ENCODE data around the gene WDR4.

Gene WDR4

DNA sequence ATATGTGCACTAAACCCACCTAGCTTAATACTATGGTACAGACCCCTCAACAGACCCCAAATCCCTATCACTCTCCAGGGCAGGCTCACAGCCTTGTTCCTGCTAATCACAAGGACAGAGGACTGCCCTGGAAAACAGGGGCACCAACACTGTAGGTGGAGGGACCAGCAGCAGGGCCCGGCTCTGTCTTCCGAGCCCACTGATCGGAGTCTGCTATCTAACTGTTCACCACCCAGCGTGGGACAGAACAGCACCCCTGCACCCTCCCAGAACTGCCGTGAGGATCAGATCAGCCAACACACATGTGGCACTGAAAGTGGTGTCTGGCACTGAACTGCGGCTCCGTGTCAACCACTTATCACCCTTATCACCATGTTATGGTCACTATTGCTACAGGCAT is 6.2 kb downstream of the WDR4 start:
- no peak for DNase-seq

DNA sequence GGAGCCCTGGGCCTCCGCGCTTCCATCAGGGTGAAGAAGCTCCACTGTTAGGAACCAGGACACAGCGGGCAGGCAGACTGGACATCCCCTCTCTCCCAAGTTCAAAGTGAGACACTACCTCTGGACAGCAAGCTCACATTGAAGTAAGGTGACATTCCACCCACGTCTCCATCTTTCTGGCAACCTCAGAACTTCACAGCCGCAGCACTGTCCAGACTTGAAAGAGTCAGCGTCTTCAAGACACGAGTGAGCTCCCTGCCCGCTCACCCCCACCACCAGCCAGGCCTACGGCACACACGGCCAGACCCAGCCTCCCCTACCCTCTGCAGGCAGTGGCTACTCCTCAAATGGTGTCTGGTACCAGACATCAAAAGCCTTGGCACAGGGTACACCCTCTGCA is 11.1 kb downstream of the WDR4 start:
- DNase-seq: no peak

DNA sequence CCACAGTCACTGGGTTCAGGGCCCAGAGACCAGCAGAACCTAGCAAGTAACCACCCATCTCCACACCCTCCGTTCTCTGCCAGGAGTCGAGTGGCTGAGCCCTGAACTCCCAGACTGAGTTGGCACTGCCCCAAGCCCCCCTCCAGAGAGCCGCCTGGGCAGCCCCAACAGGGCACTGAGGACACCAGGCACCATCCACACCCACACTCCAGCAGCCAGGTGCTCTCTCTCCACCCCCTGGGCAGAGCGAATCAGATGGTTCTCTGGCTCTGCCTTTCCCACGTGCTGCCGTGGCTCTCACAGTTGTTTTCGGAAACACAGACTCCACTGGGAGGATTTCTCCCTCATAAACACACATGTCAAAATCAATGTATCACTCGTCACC is 13.6 kb downstream of the WDR4 start:
- no peak for DNase-seq

DNA sequence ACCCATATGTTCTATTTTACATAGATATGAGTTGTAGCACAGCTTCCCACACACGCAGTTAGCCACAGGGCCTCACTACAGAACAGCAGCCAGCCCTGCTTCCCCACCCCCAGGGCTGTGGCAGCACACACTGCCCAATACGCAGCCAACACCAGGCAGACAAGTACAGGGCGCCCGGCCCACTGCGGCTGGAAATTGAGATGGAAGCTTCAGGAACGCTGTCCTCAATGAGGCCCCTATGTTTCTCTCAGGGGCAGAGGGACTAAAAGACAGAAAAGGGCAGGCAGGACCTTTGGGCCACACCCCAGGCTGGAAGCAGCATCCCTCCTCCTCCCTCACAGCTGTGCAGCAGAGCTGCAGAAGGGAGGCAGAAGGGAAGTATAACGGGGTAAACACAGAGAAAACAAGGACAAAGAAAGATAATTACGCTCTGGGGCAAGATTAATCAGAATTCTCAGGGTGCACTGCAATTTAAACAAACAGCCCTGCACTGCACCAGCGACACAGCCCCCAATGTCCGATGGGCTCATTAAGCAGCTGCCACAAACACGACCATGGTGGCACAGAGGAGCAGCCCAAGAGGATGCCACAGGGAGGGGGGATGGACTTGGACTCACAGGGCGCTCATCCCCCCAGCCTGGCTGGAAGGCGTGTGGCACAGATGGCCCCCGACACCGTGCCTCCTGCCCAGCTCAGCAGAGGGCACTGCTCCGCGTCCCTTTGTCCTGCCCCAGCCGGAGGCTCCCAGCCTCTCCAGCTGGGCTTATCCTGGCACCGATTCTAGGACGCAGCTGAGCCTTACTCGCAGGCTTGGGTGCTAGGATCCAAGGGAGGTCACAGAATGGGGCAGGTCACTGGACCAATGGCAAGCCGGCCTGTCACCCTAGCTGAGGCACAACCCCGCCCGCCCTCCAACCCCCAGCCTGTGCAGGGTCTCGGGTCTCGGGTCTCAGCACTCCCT is 14.2 kb downstream of the WDR4 start:
- no peak for DNase-seq

DNA sequence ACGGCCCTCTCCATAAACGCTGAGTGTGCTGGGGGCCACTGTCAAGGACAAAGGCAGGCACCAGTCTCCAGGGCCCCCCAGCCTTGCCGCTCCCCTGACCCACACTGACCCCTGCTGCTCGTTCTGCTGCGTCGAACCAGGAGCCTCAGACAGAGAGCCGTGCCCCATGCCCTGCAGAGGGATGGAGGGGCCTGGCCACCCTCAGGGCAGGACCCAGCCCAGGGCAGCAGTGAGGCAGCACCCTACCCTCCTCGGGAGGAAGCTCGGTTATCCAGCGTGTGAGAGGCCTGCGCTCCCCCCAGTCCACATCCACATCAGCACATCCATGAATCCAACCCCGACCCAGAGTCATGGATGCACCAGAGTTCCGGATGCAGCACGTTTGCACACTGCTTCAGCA is 15.1 kb downstream of the WDR4 start:
- no peak for DNase-seq

DNA sequence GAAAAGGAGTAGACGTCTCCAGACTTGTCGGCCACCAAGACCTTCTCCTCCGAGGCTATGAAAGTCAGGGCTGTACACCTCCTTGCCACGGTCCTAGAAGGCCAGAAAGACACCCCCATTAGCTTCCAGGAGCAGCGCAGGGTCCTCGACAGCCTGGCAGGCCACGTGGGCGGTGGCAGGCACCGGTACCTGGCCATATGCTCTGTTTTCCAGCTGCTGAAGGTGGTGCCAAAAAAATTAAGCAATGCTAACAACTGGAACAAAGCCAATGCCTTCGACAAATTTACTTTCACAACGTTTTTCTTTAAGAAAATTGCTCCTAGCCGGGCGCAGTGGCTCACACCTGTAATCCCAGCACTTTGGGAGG is 15.9 kb downstream of the WDR4 start:
- DNase-seq: no peak

DNA sequence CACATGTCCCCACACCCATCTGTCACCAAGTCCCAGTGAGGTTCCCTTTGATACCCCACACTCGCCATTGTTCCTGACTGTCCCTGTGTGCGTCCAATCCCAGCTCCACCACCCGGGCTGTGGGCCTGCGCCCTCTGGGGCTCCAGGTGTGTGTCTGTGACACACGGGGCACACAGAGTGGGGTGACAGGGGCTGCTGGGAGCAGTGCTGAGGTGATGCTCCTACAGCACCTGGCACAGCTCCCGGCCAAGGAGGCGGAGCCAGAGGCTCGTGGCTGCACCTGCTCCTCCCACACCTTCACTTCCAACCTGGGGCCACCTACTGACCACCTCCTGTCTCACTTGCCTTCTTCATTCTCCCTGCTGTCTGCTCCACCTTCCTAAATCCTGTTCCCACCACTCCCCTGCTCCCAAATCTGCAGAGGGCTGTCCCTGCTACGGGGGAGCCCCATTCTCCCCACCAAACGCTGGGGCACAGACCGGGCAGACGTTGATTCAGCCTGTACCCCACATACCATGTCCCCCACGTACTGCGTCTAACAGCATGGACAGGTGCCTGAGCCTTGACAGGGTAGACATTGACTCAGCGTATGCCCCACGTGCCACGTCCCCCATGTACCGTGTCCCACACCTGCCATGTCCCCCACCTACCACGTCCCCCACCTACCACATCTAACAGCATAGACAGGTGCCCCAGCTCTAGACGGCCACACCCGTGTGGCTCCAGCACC is 16.4 kb downstream of the WDR4 start:
- no peak for DNase-seq

DNA sequence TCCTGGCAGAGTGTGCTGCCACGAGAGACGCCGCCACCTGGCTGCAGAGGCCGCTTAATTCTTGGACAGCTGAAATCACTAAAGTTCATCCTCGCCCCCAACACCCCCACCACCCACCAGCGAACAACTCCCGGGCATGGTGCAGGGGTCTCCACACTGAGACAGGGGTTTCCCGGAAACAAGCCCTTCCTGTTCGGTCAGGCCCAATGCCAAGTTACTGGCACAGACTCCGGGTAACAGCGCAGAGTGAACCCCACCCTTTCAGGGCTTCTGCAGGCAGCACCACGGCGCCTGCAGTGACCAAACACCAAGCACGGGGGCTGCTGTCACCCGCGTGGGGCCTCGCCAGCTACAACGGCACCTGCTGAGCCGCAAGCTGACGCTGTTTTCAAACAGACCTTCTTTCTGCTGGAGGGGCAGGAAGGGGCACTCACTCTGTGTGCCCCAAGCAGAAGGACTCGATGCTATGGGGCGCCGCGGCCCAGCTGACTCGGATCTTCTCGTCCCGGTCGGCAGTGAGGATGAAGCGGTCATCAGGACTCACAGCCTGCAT is 17.4 kb downstream of the WDR4 start:
- no peak for DNase-seq

DNA sequence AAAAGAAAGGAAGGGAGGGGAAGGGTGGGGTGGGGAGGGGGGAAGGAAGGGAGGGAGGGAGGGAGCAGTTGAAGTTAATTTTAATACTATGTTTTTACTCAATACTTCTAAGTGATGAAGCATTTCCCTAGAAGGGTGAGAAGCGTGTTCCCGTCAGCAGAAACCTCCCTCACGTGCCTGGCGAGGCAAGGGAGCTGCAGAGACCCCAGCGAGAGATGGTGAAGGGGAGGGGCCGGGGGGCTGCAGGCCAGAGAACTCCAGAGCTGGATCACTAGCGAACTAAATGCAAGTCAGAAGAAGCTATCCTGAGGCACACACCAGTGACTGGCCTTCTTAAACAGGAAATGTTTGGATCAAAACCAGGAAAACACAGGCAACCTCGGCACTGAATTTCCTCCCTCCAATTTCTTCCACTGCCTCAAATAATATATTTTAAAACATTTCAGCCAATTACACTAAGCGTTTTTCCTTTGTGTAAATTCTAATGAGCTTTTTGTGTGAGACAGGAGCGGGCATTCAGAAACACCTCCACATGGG is 18.0 kb downstream of the WDR4 start:
- no peak for DNase-seq

DNA sequence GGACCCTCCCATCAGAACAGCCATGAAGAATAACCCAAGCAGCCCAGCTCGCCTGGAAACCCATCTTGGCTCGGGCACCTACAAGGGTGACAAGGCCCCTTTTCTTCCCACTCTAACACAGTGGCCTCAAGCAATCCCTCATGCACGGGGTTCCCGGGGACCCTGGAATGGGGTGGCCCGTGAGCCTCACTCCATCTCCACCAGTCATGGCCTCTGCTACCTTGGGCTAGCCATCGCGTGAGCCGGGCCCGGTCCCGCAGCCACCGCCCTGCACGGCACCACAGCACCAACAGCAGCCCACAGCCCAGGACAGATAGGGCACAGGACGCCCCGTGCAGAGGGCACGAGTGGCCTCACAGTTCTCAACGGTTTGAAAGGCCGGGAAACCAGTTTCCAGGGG is 19.0 kb downstream of the WDR4 start:
- no peak for DNase-seq

DNA sequence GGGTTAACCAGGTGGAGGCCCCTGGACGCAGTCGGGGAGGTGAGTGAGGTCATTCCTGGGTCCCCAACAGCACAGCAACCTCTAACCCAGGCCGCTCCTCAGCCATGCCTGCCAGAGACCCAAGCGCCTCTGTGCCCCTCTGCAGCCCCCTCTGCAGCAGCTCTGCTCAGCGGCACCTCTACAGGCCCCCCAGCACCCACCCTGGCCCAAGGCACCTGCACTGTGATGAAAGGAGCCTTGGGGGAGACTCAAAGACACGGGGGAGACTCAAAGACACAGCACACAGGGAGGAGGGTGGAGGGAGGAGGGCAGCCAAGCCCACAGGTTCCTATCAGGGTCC is 19.5 kb downstream of the WDR4 start:
- DNase-seq: no peak

DNA sequence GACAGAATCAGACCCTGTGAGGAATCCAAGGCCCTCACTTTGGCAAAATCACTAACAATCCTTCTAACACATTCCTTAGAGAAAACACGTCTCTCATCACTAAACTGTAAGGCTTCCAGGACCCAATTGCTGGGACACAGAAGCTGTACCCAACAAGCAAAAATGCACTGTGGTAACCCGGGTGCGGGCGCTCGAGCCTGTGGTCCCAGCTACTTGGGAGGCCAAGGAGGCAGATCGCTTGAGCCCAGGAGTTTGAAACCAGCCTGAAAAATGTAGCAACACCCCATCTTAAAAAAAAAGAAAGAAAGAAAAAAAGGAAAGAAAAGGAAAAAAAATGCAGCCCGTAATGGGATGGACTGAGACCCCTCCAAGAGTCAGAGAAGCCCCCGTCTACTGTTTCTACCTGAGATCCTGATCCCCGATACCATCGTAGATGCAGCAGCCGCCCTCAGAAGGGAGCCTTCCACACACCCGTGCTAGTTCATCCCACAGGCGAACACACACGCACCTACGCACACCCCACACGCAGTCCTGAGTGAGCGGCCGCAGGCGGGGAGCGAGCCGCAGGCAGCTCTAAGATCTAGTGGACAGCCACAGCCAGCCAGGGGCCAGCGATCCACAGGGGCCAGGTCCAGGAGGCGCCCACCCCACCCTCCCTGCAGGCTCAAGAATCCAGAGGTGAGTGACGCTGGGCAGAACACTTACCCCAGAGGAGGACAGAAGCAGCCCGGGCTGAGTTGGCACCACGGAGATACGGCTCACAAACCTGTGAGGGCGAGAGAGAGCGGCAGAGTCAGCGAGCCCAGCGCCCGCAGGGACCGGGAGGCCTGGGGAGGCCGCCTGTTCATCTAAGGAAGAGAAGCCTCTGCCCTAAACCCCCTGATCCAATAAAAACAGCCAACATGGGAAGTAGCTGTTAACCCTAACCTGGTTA is 20.1 kb downstream of the WDR4 start:
- no peak for DNase-seq

DNA sequence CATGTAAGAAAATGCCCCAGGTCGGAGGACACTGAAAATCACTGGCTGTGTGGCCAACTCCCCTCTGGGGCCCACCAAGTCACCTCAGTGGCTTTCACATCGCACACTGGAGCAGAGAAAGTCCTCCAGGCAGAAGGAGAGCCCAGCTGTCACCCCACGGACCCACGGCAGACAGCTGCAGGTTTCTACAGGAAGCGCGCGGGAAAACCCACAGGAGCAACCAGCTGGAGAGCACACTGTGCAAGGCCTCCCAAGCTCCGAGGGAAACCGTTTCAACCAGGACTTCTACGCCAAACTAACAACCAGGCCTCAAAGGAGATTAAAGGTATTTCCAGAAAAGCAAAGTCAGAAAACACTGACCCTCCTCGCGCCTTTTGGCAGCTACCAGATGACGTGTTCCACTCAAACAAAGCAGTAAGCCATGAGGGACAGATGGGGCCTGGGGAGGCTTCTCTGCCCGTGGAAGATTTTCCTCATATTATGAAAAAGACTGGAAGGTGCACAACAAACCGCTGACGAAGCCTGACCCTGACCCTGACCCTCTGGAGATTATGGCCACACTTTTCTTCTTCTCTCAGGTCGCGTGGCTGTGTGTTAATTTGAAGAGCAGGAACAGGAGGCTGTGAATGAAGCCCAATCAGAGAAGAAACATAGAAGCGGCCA is 21.0 kb downstream of the WDR4 start:
- DNase-seq: no peak

DNA sequence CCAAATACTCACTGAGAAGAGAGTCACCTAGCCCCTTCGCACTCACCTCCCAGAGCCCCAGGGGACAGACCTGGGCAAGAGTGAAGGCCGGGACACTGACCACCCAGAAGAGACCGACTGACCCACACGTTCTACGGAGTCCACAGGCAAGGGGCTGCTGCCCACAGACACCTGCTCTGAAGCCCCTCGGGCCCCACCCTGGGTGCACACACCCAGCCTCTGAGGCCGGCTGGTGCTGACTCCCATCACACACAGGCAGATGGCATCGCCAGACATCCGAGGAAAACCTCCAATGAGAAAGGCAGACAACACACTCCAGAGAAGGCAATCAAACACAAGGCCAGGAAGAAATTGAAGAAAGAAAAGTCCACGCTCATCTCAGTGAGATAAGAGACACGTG is 22.1 kb downstream of the WDR4 start:
- DNase-seq: no peak

DNA sequence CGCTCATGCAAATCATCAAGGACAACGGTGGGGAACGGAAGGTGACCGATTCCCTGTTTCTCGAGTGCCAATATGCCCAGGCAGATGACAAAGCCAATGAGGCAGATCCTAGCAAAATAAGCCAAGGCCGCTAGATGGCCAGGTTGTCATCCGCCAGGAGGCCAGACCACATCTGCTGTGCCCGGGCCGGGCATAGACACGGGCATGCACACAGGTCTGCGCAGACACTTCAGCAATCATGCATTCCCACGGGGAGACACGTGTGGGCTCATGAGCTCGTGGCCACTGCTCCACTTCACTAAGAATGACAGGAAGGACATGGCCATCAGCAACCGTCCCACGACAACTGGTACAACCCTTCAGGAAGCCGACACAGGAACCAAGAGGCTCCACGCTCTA is 23.4 kb downstream of the WDR4 start:
- DNase-seq: no peak

DNA sequence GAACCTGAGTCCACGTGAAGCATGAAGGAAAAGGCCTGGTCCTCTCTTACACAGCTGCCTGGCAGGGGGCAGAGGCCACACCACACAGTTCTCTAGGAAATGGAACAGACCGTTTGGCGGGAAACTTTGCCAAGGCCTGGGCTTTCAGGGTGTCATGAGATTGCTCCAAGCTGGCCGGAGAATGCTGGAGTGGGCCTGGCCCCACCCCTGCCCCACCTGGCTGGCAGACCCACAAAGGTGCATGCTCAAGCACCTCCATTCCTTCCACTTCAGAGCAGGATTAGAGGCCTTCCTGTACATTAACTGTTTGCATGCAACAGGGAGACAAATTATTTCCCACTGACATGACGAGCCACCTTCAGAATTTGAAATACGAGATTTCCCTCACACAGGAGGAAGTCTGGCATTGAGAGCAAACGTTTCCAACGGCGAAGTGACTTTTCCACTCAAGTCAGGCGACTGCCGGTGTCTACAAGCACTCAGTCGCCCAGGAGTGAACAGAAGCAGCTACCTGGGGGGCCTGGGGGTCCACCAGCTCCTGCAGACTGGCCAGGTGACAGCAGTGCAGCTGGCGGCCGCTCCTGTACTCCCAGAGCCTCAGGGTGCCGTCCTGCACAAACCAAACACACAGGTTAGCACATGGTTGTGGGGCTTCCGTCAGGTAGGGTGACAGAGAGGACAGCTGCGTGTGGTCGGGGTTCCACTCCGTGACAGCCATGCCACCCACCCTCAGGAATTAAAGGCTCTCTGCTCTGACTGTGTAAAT is 24.0 kb downstream of the WDR4 start:
- no peak for DNase-seq

DNA sequence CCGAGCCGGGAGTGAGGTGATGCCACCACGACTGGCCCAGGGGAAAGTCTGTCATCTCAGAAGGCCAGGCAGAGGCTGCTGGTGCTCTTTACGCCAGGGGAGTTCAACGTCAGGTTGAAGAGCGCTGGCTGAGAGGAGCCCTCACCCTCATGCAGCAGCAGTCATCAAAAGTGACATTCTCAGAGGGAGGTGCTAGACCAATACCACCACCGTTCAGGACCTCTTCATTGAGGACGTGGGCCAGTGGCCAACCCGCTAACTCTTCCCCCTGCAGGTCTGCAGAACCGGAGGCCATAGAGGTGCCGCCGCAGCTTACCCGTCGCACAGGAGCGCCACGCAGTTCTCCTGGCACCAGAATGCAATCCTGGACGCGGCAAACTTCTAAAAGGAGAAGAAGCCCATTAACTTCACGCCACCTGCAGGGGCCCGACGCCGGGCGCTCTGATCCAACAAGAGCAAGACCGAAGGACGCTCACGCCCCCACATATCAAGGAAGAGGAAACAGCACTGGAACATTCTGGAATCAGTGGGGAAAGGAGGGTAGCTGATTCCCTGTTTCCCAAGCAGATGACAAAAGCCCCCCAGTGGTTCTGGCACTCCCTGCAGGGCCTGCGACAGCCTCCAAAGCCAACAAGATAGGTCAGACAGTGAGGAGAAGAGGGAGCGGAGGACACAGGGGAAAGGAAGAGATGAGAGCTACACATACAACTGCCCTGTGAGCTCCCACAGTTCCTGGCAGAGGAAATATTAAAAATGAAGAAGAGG is 24.9 kb downstream of the WDR4 start:
- DNase-seq: no peak

DNA sequence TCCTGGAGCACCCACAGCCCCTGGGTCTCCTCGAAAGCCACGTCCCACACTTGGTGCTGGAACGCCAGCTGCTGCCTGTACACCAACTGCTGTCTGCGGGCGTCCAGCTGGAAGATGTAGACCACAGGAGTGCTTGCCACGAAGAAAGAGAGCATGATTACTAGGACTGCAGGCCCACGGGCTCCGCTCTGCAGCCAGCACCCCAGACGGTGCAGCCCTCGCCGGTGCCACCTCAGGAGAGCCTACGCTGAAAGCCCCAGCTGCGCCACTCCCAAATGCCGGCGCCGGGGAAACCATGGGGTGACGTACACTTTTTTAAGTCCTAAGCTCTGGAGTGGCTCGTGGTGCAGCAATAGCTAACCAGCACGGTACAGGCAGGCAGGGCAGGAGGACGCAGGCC is 25.7 kb downstream of the WDR4 start:
- no peak for DNase-seq

DNA sequence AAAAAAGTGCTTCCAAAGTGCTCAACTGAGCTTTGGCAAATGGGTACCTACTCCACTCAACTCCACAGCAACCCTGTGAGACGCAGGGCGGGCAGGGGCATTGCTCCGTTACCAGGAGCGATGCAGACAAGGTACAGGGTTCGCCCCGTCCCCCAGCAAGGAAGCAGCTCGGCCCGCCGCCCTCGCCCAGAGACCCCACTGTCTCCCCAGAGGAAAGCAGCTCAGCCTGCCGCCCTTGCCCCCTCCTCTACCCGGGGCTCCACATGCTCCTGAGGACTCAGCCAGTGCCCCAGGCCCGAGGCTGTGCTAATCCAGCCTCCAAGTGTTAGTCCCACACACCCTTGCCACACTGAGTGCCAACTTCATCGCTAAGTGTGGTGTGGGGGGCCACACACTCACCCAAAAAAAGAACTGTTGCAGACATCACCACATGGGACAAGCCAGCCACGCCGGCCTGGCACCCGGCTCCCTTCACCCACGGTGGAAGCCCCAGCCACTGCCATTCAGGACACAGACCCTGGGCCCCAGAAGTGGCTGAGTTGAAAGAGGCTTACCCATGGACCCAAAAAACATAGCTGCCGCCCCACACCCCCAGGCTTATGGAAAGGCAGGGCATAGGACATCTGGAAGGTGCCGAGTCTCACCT is 26.3 kb downstream of the WDR4 start:
- DNase-seq: no peak

All from DMS153 (cell line).